GM21447 (cell line): ENCODE results near the gene SNPH.

Source experiments
- ATAC-seq: cut with Tn5 transposase; IDR thresholded peaks from one replicate; pipeline ENCODE4 v1.9.1; 2021; ENCODE audit not compliant: unreplicated experiment

The SNPH gene

DNA sequence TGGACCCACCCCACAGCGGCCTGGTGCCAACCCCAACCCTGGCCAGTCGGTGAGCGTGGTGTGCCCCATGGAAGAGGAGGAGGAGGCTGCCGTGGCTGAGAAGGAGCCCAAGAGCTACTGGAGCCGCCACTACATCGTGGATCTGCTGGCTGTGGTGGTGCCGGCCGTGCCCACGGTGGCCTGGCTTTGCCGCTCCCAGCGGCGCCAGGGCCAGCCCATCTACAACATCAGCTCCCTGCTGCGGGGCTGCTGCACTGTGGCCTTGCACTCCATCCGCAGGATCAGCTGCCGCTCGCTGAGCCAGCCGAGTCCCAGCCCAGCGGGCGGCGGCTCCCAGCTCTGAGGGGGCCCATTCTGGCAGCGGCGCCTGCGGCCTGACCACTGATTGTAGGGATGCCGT lies 39.6 kb downstream of the SNPH start:
- no peak for ATAC-seq

GRCh38 chr20:1306316-1307135 lies 40.4 kb downstream of the SNPH start:
- ATAC-seq, result no peak

DNA sequence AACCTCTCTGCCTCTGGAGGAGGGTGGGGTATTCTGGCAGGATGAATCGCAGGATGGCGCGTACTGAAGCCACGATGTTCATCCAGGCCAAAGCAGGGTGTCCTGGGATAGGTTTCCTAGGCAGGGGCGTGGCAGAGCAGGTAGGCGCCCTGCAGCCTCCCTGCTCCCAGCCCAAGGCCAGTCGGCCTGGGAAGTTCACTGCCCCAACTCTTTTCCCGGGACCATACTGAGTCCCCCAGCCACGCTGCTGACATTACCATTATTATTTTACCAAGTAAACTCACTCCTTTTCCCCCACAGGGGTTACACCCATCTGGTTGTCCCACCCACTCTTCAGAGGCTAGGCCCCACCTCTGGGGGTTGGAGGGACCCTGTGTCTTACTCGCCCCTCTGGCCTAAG lies 41.1 kb downstream of the SNPH start:
- ATAC-seq, result no peak

DNA sequence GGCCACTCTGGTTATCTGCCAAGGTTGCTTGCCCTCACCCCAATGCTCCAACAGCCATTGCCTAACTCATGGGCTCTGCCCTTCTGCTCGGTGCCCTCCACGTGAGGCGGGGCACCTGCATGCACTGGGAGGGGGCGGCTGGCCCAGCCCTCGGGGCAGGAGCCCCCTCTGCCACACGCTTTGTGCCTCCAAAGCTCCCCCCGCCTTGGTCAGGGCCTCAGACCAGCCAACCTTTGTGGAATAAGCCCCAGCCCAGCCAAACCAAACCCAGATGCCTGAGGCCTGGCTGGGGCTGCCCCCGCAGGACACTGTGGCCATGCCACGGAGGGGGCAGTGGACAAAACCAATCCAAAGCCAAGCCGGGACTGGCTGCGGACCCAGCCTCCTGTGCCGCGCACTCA lies 41.5 kb downstream of the SNPH start:
- ATAC-seq, result no peak

GRCh38 chr20:1308067-1308701 lies 42.1 kb downstream of the SNPH start:
- no peak for ATAC-seq

DNA sequence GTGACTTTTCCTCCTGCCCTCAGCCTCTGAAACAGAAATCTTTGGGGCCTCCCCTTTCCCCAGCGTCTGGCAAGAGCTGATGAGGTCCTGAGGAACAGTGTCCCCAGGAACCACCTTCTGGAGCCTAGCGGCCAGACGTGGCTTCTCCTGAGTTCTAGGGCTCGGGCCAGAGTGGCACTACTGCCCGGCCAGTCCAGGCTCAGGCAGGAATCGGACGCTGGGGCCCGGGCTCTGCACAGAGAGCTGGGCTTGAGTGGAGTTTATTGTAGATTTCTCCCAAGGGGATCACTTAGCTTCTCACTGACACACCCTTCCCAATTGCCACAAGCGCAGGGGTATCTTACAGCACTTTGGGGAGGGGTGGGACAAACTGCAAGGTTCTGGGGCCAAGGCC lies 42.6 kb downstream of the SNPH start:
- no peak for ATAC-seq

DNA sequence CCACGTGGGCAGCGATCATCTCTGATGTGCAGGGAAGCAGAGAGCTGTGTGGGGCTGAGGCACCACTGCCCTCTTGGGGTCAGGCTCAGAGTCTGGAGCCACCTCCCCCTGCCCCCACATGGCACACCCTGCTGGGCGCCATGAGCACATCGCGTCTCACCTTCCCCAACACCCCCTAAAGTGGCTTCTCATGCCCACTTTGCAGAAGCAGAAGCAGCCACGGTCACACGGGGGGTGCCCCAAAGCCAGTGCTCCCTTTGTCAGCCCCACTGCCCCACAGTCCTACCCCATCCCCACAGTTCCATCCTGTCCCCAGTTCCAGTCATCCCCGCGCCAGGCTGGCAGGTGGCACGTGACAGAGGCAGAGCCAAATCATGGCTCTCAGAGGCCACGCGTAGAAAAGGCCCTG lies 43.3 kb downstream of the SNPH start:
- ATAC-seq, result no peak

GRCh38 chr20:1310071-1310470 lies 44.0 kb downstream of the SNPH start:
- ATAC-seq, result no peak

DNA sequence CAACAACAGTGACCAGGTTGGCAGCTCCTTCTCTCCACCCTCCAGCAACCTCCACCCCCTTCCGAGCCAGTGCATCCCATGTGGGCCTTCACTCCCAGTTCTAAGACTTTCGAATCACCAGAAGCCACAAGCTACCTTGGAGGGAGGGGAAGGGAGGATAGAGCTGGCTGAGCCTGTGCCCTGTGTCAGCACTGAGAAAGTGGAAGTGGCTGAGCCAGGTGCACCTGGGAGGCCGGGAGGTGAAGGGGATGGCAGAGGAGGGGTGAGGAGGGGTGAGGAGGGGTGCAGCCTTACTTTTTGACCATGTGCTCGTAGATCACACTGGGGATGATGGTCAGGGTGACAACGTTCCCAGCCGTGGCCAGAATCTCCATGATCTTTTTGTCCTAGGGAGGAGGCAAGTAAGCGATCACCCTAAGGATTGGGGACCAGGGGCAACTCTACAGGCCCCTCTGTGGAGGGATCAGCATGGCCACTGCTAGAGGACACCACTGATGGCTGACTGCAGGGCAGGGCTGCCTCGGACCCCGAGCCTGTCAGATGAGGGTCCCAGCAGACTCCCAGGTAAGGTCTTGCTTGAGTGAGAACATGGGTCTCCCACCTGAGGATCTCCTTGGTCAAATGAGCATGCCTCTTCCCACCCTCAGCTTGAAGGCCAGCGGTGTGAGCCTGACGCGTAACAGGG lies 44.6 kb downstream of the SNPH start:
- no peak for ATAC-seq

DNA sequence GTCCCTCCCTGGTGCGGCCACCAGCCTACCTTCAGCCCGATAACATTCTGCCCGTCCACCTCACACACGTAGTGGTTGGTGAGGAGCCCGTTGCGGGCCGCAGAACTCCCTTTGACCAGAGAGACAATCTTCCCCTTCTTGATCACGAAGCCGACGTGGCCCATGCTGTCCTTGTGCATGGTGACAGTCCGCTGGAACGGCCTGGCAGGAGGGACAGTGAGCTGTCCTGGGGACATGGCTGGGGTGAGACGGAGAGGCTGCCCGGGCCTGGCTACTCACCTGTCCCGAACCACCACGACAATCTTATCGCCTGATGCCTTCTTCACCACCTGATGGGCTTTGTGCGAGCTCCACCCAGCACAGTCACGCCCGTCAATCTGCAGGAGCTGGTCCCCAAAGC lies 46.2 kb downstream of the SNPH start:
- no peak for ATAC-seq

DNA sequence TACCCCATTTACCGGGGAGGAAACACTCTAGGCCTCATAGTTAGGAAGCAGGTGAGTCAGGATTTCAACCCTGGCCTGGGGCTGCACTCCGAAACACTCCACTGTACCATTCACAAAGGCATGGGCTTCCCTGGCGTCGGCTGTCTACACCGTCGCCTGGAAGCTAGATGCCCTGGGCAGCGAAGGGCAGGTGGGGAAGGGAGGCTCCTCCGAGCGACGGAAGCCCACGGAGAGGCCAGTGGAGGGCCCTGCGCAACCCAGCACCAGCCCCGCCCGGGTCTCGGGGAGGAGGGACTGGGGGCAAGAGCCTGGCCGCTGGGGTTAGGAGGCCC lies 46.8 kb downstream of the SNPH start:
- no peak for ATAC-seq

DNA sequence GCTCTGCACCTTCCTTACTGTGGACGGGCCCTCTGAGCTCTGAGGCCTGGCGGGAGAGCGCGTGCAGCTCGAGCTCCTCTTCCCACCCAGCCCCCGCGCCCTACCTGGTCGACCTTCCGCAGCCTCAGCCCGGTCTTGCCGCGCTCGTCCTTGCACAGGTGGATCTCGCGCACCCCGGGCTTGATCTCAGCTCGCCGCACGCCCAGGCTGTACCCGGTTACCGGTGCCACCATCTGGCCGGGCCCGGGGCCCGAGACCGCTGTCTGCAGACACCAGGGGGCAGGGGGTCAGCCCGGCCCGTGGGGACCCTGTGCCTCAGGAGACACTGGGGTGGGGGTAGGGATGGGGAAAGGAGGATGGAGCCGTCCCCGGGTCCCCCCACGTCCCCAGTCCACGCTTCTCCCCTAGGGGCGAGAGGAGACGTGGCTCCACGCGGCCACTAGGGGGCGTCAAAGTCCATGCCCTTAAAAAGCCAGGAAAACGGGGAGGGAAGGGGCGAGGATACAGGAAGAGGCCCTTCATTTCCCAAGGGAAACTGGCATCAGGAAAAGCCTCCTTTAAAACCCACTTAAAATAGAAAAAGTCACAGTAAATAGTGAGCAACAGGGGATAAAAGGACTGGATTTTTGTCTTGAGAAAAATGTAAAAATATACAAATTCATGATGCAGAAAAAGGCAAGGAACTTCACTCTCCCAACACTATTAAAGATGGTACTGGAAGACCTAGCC lies 47.3 kb downstream of the SNPH start:
- ATAC-seq, result no peak

DNA sequence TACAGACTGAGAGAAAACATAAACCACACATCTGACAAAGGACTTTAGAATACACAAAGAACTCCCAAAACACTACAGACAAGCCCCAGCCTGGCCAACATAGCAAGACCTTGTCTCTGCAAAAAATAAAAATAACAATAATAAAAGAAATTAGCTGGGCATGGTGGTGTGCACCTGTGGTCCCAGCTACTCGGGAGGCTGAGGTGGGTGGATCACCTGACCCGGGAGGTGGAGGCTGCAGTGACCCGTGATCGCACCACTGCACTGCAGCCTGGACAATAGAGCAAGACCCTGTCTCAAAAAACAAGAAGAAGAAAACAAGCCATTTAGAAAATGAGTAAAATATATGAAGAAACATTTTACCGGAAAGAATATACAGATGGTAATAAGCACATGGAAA lies 49.7 kb downstream of the SNPH start:
- no peak for ATAC-seq

GRCh38 chr20:1317545-1318255 lies 51.6 kb downstream of the SNPH start:
- ATAC-seq, result no peak

DNA sequence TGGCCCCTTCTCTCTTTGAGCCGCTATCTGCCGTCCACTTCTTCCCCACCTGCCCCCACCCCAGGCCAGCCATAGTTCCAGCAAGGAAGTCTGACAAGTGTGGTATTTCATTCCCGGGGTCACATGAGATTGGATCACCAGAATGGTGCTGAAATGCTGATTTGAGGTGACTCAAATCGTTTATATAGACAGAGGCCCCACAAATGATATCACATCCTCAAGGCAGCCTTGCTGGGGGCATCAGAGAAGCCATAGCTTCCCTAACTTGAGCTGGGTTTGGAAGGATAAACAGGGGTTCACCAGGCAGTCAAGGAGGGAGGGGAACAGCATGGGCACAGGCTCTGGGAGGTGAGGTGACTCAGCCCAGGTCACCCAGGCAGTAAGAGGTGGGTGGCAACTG lies 53.0 kb downstream of the SNPH start:
- no peak for ATAC-seq

GRCh38 chr20:1319462-1319861 lies 53.4 kb downstream of the SNPH start:
- ATAC-seq, result no peak

GRCh38 chr20:1320016-1320415 lies 53.9 kb downstream of the SNPH start:
- ATAC-seq, result no peak

GRCh38 chr20:1320902-1321653 lies 55.0 kb downstream of the SNPH start:
- ATAC-seq, result no peak

DNA sequence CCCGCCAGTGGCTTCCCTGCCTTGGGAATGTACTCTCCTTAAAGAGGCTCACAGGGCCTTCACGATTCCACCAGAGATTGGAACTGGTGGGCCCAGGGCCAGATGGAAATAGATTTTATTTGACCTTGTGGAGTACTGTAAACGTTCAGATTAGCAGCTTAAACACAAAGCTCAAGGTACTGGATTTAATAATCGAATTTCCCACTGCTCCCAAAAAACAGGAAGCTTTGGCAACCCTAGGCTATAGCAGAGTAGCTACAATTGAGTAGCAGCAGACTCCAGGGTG lies 55.5 kb downstream of the SNPH start:
- ATAC-seq, result no peak

GRCh38 chr20:1322511-1323245 lies 56.6 kb downstream of the SNPH start:
- ATAC-seq, result no peak
